Activated CD4-positive, alpha-beta T cell treated with anti-CD3 and anti-CD28 coated beads, Interleukin-2, amount 50 U/mL, for 16 hours (primary cell): Measurements from ENCODE around the gene ZBED1.
"Not testable (repeated sequence)": the region's sequence is repeated elsewhere in the genome, so short reads cannot be mapped to it uniquely, and the experiment has no call there.

Experiments used
- DNase-seq: peaks from one replicate; pipeline ENCODE4 v3.0.0-alpha.2; 2020

ZBED1 gene

GRCh38 chrX:2517055-2517454, 16.3 kb upstream of the ZBED1 start:
- no peak for DNase-seq

DNA sequence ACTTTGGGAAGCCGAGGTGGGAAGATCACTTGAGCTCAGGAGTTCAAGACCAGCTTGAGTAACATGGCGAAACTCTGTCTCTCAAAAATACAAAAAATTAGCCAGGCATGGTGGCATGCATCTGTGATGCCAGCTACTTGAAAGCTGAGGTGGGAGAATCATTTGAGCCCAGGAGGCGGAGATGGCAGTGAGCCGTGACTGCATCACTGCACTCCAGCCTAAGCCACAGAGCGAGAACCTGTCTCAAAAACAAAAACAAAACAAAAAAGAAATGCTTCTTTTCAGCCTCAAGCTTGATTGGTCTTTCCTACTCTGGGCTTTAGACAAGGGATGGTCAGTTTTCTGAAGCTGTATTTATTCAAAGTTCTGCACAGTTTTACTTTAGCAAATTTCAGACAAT, 15.8 kb upstream of the ZBED1 start:
- DNase-seq: no peak

- DNase-seq: no peak
Measured at GRCh38 chrX:2514131-2514530, 13.4 kb upstream of the ZBED1 start.

DNA sequence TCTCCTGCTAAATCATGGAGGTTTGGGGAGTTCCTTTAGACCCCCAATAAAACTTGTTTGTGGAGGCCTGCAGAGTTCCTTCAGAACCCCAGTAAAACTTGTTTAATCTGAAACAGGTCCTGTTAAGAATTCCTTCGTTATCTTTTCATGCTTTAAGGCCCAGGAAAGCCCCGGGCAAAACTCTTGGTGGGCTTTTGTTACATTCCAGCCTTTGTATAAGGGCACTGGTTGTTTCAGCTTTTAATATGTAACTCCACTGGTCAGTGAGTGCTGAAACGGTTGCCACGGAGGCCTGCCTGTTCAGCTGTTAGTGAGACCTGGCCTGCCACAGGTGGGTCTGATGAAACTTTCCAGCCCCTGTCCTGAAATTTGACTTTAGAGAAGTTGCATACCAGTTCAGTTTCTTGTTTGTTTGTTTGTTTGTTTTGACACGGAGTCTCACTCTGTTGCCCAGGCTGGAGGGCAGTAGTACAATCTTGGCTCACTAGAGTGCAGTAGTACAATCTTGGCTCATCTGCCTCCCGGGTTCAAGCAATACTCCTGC, 12.4 kb upstream of the ZBED1 start:
- DNase-seq: no peak

DNA sequence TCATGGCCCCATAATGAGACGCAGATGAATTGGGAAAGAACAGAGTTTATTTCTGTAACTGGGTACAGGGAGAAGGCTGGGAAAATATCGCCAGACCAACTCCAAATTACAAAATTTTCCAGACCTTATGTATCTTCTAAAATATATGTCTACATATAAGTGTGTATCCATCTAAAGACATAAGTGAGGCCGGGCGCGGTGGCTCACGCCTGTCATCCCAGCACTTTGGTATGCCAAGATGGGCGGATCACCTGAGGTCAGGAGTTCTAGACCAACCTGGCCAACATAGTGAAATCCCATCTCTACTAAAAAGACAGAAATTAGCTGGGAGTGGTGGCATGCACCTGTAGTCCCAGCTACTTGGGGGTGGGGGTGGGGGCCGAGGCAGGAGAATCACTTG, 11.7 kb upstream of the ZBED1 start:
- no peak for DNase-seq

DNA sequence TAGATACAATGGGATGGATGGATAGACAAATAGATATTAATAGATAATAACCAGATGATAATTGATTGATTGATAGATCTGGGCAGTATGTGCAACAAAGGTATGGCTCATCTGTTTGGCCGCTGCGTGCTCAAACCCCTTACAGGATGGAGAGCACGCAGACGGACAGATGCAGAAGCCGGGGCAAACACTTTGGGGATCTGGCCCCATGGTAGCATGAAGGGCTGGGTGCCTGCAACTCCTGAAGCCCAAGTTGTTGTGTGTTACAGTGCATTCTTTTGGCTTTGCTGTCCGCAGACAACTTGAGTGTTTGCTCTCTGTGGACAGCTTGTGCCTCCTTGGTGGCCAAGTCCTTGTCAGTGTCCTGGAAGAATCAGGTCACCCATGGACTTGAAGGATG, 10.6 kb upstream of the ZBED1 start:
- no peak for DNase-seq

DNA sequence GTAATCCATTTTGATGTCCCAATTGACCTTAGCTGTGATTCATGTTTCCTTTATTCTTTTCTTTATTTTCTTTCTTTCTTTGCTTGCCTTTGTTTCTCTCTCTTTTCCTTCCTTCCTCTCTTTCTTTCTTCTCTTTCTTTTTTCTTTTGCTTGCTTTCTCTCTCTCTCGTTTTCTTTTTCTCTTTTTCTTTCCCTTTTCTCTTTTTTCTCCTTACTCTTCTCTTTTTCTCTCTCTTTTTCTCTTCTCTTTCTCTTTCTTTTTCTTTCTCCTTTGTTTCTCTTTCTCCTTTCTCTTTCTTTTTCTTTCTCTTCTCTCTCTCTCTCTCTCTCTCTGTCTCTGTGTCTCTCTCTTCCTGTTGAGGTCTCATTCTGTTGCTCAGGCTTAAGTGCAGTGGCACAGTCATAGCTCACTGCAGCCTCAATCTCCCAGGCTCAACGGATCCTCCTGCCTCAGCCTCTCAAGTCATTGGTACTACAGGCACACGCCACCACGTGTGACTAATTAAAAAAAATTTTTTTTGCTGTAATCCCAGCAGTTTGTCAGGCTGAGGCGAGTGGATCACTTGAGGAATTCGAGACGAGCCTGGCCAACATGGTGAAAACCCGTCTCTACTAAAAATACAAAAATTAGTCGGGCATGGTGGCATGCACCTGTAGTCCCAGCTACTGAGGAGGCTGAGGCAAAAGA, 8.0 kb upstream of the ZBED1 start:
- DNase-seq: no peak

DNA sequence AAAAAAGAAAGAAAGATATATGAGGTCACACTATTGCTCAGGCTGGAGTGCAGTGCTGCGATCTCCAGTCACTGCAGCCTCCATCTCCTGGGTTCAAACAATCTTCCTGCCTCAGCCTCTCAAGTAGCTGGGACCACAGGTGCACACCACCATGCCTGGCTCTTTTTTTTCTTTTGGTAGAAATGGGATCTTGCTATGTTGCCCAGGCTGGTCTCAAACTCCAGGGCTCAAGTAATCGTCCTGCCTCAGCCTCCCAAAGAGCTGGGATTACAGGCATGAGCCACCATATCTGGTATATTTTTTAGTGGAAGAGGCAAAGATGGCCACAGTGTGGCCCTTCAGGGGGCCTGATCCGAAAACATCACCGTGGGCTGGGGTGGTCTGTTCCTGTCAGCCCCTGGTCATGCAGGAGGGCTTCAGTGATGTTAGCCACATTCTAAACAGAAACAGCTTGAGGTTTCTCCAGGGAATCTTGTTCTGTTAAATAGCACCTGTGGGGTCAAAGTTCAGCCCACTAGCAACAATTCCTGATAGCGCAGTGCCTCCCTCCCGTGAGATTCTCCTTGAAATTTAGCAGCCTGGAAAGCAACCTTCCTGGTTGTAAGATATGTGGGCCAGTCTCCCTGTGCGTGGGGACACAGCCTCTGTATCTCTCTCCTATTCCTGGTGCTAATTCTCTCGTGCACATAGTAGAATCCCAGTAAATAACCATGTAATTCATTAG, 7.3 kb upstream of the ZBED1 start:
- DNase-seq: no peak

- no peak for DNase-seq
Measured at GRCh38 chrX:2507196-2507595, 6.4 kb upstream of the ZBED1 start.

GRCh38 chrX:2505341-2505740, 4.6 kb upstream of the ZBED1 start:
- not testable (repeated sequence) for DNase-seq

GRCh38 chrX:2504706-2505332, 4.0 kb upstream of the ZBED1 start:
- DNase-seq: no peak

GRCh38 chrX:2503591-2504500, 3.1 kb upstream of the ZBED1 start:
- no peak for DNase-seq

DNA sequence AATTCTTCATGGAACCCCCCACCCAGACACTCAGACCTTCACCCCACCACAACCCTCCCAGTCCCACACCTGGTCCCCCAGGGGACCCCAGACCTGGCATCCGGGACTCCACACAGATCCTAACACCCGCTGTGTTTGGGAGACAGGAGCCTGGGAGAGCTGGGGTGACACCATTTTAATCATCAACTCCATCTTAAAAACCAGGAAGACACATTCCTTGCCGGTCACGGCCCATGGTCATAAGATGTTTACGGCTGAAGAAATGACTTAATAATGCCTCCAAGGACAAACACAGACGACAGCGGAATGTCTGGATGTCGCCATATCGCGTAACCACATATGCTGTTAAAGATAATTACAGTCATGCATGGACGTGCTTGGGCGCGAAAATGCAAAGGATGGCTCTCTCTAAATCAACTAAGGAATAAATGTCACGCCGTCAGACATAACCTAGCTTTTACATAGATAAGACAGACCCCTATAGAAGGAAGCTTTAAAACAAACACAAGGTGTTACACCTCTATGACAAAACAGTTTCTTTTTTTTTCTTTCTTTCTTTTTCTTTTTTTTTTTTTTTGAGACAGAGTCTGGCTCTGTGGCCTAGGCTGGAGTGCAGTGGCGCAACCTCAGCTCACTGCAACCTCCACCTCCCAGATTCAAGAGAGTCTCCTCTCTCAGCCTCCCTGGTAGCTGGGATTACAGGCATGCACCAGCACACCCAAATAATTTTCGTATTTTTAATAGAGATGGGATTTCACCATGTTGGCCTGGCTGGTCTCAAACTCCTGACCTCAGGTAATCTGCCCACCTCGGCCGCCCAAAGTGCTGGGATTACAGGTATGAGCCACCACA, 2.1 kb upstream of the ZBED1 start:
- no peak for DNase-seq

GRCh38 chrX:2502120-2502667, 1.4 kb upstream of the ZBED1 start:
- no peak for DNase-seq

DNA sequence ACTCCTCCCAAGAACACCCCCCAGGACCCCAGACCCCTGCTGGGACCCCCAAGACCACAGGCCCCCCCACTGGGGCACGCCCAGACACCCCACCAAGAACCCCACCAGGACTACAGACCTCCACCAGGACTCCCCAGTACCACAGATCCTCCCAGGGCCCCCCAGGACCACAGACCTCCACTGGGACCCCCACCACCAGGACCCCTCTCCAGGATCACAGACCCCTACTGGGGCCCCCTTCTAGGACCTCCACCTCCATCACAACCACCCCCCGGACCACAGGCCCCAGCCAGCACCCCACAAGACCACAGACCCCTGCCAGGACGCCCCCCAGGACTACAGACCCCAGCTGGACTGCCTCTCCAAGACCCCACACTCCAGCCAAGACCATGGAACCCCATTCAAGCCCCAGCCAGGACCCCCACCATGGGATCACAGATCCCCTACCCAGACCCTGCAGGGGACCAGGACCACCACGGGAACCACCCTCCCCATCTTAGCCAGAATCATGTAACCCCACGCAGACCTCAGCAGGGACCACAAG, 855 bp upstream of the ZBED1 start:
- DNase-seq: no peak

DNA sequence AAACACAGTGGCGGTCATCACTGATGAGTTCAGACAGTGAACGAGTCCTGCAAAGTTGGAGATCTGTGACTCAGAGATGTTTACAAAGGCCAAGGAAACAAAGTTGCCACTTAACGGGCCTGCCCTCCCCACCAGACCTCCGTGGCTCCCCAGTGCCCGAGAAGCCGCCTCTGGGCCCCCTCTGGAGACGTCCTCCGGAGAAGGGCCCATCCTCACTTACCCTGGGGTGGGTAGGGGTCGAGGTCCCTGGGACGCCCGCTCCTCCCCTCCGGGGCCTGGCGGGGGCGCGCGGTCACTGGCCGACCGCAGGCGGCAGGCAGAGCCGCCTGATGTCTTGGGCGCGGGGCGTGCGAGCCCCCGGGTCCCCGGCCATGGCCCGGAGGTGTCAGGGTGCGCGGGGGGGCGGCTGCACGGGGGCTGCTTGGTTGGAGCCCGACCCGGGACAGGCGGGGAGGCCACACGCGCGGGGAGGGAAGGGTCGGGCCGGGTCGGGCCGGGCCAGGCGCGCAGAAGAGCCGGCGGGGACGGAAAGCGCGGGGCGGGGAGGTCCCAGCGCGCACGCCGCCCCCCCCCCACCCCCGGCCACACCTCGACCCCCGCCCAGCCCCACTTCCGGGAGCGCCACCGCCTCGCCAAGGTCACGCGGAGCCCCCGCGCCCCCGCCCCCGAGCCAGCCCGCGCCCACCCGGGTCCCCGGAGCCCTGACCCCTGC, 529 bp downstream of the ZBED1 start:
- DNase-seq: peak; percentile 9

- DNase-seq: no peak
Measured at GRCh38 chrX:2499507-2499906, 1.3 kb downstream of the ZBED1 start.

GRCh38 chrX:2498781-2499302, 1.9 kb downstream of the ZBED1 start:
- no peak for DNase-seq

DNA sequence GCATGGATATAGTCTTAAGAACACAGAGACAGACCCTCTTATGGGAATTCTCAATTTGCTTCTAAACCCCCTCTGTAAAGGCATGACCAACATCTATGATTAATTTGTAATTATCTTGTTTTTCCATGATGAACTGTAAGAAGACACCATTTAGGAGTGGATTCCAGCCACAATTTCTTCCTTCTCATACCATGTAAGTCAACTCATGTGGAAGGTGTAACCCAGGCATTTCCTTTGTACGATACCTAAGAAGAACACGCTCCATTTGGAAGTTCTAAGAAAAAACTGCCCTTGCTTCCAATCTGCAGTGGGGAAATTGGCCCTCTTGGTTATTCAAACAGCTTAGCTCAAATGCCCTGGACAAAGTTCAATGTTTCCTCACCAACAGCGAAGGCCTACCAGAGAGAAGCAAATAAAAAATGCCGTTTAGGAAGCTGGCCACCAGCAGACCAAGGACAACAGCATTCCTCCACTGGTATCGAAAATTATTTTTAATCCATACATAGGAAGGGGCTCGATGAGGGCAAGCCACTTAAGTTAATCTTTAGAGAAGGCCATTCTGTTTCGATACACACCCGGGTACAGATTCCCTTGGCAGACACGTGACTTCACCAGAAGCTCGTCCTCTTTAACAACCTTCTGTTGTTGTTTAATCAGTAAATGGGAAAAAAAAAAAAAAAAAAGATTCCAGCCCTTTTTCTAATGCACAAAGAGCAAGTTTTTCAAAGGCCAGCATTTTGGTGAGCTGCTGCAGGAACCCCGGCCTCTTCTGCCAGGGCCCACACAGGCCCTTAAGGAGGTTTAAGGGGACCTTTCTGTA, 2.6 kb downstream of the ZBED1 start:
- DNase-seq: no peak
